GM12865 (cell line): Measurements from ENCODE around the gene TPST1.

Experiments used
- DNase-seq: peaks from one replicate; pipeline ENCODE4 v3.0.0; 2010; ENCODE audit warnings: low read depth
- H3K4me3 ChIP-seq: 2 replicates; pipeline ENCODE4 v1.5.1; 2011; ENCODE audit warnings: mild to moderate bottlenecking, low read depth, low read length, control low read depth
- CTCF ChIP-seq: IDR thresholded peaks from 2 replicates; pipeline ENCODE4 v1.5.1; 2011; ENCODE audit warnings: low read length, control low read depth, low read depth, inconsistent platforms; ENCODE audit not compliant: insufficient read depth; ENCODE audit errors: missing control alignments

Gene TPST1

GRCh38 chr7:66181329-66181728, 23.8 kb upstream of the TPST1 start:
- DNase-seq: no peak
- no peak overlapping the region for H3K4me3 ChIP-seq
- TF ChIP-seq CTCF: no peak

- TF ChIP-seq CTCF: no peak
- H3K4me3 ChIP-seq: no peak overlapping the region
- no peak for DNase-seq
Observed at GRCh38 chr7:66181845-66182244, 23.3 kb upstream of the TPST1 start.

- no peak for TF ChIP-seq CTCF
- H3K4me3 ChIP-seq: no peak overlapping the region
- no peak for DNase-seq
Observed at GRCh38 chr7:66182920-66183319, 22.2 kb upstream of the TPST1 start.

GRCh38 chr7:66183700-66184099, 21.4 kb upstream of the TPST1 start:
- H3K4me3 ChIP-seq: no peak overlapping the region
- TF ChIP-seq CTCF: no peak
- DNase-seq: no peak

- no peak overlapping the region for H3K4me3 ChIP-seq
- no peak for DNase-seq
- TF ChIP-seq CTCF: no peak
Observed at GRCh38 chr7:66185680-66186187, 19.4 kb upstream of the TPST1 start.

- DNase-seq: no peak
- TF ChIP-seq CTCF: no peak
- no peak overlapping the region for H3K4me3 ChIP-seq
Observed at GRCh38 chr7:66186991-66187390, 18.1 kb upstream of the TPST1 start.

- DNase-seq: no peak
- H3K4me3 ChIP-seq: no peak overlapping the region
- no peak for TF ChIP-seq CTCF
Observed at GRCh38 chr7:66187905-66188304, 17.2 kb upstream of the TPST1 start.
